NCI-H1417 (cell line): ENCODE data around the gene TEX28.
"Not testable (repeated sequence)": the region's sequence is repeated elsewhere in the genome, so short reads cannot be mapped to it uniquely, and the experiment has no call there.

Experiments
- DNase-seq, 3 experiments: peaks; one replicate each; lab custom pipeline; 2025; lab: John Stamatoyannopoulos, UW

TEX28 gene

GRCh38 chrX:154310616-154311536 lies 16.0 kb upstream of the TEX28 start:
- no peak for DNase-seq

- no peak for DNase-seq
These were observed 14.3 kb upstream of the TEX28 start for GRCh38 chrX:154309041-154309775.

- peak; percentile 37 to 59 (median 54) for DNase-seq
These were observed 13.4 kb upstream of the TEX28 start for GRCh38 chrX:154308108-154308946.

GRCh38 chrX:154307202-154307601 lies 12.3 kb upstream of the TEX28 start:
- DNase-seq = no peak

GRCh38 chrX:154305541-154306205 lies 10.7 kb upstream of the TEX28 start:
- no peak for DNase-seq

- no peak for DNase-seq
These were observed 9.9 kb upstream of the TEX28 start for GRCh38 chrX:154304846-154305245.

- DNase-seq = no peak
These were observed 8.6 kb upstream of the TEX28 start for GRCh38 chrX:154303476-154303875.

- DNase-seq = not testable (repeated sequence)
These were observed 8.1 kb upstream of the TEX28 start for GRCh38 chrX:154302998-154303397.

GRCh38 chrX:154300816-154301215 lies 5.9 kb upstream of the TEX28 start:
- DNase-seq = no peak

- DNase-seq = peak in 2 of 3 experiments; percentile 6 to 25
These were observed 3.4 kb upstream of the TEX28 start for GRCh38 chrX:154298312-154298711.

- no peak for DNase-seq
These were observed 1.8 kb upstream of the TEX28 start for GRCh38 chrX:154296731-154297130.

GRCh38 chrX:154295664-154296310 lies 863 bp upstream of the TEX28 start, which contains the start of gene TKTL1:
TKTL1 (plus strand) TSS chrX:154295795; CDS start chrX:154295860, 65 bp downstream.
- DNase-seq = no peak

GRCh38 chrX:154286406-154286805 lies 8.5 kb downstream of the TEX28 start:
- not testable (repeated sequence) for DNase-seq

- DNase-seq = not testable (repeated sequence)
These were observed 10.2 kb downstream of the TEX28 start for GRCh38 chrX:154284489-154285338.

- DNase-seq = not testable (repeated sequence)
These were observed 25.7 kb downstream of the TEX28 start for GRCh38 chrX:154269245-154269644.

- DNase-seq = not testable (repeated sequence)
These were observed 31.9 kb downstream of the TEX28 start for GRCh38 chrX:154263072-154263471.

GRCh38 chrX:154258711-154259110 lies 36.2 kb downstream of the TEX28 start:
- not testable (repeated sequence) for DNase-seq

GRCh38 chrX:154257282-154257681 lies 37.6 kb downstream of the TEX28 start, which contains the start of gene OPN1MW3:
OPN1MW3 (plus strand) TSS chrX:154257582; CDS start chrX:154257620, 38 bp downstream.
- not testable (repeated sequence) for DNase-seq

GRCh38 chrX:154248076-154248475 lies 46.8 kb downstream of the TEX28 start:
- DNase-seq = not testable (repeated sequence)
